IPS-15b (cell line): ENCODE data around the gene ZBTB25.

Source experiments
- H3K27me3 ChIP-seq: one replicate; pipeline ENCODE4 v1.6.1; 2013; ENCODE audit warnings: low read length; ENCODE audit not compliant: control insufficient read depth, insufficient read depth
- H3K36me3 ChIP-seq: one replicate; pipeline ENCODE4 v1.6.1; 2013; ENCODE audit warnings: low read length; ENCODE audit not compliant: control insufficient read depth, insufficient read depth
- H3K4me1 ChIP-seq: one replicate; pipeline ENCODE4 v1.6.1; 2013; ENCODE audit warnings: mild to moderate bottlenecking, low read length; ENCODE audit not compliant: control insufficient read depth, insufficient read depth
- H3K4me3 ChIP-seq: one replicate; pipeline ENCODE4 v1.5.1; 2013; ENCODE audit warnings: low read depth, low read length
- H3K9ac ChIP-seq: one replicate; pipeline ENCODE4 v1.6.1; 2013; ENCODE audit warnings: low read depth, mild to moderate bottlenecking, low read length
- H3K9me3 ChIP-seq: one replicate; pipeline ENCODE4 v1.6.1; 2013; ENCODE audit warnings: mild to moderate bottlenecking, low read length; ENCODE audit not compliant: control insufficient read depth, insufficient read depth

Gene ZBTB25

DNA sequence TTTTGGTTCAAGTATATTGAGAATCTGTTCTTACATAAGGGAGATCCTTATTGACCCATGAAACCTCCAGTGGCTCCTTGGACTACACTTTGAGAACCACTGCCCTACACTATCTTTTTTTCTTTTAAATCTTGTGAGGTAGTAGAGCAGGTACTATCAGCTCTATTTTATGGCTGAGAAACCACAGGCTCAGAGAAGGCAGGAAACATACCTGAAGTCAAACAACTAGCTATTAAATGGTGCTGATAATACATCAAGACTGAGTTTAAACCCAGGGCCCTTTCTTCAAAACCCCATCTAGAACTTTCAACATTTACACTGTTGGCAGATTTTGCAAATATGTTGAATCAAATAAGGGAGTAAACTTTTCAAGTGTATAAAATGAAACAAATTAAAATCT is 6.9 kb downstream of the ZBTB25 start:
- Histone ChIP-seq H3K9me3 (no peaks in the 10 kb centered on the region), H3K4me3 (no peak overlapping the region), H3K27me3 (no peaks in the 10 kb centered on the region), H3K4me1 (peaks cover 5% of the 10 kb centered on the region), H3K36me3 (no peaks in the 10 kb centered on the region), H3K9ac (no peak overlapping the region)

- no peak overlapping the region for H3K4me3 ChIP-seq
- no peaks in the 10 kb centered on the region for H3K4me1 ChIP-seq
- H3K27me3 ChIP-seq = no peaks in the 10 kb centered on the region
- no peak overlapping the region for H3K9ac ChIP-seq
- no peaks in the 10 kb centered on the region for H3K36me3 ChIP-seq
- no peaks in the 10 kb centered on the region for H3K9me3 ChIP-seq
These were observed 8.4 kb downstream of the ZBTB25 start for GRCh38 chr14:64495252-64495651.

DNA sequence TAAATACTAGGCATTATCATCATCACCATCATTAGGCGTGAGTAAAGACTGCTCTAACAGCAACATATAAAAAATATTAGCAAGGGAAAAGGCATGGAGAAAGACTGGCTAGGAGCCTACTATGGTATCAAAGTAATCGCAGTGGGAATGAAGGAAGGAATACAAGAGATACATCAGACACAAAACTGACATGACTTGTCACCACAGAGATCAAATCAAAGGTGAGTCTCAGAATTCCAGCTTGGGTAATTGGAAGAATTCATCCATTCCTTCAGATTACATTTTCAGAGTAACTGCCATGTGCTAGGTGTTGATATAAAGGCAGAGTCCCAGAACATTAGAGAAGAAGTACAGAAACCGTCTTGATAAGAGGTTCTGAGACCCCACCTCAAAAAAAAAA is 10.2 kb downstream of the ZBTB25 start:
- Histone ChIP-seq H3K4me3 (no peak overlapping the region), H3K4me1 (no peaks in the 10 kb centered on the region), H3K9me3 (no peaks in the 10 kb centered on the region), H3K36me3 (no peaks in the 10 kb centered on the region), H3K27me3 (no peaks in the 10 kb centered on the region), H3K9ac (no peak overlapping the region)

GRCh38 chr14:64491637-64492036 is 12.0 kb downstream of the ZBTB25 start:
- Histone ChIP-seq H3K9ac (no peak overlapping the region), H3K27me3 (no peaks in the 10 kb centered on the region), H3K36me3 (peaks cover 8% of the 10 kb centered on the region)

GRCh38 chr14:64488590-64489099 is 15.0 kb downstream of the ZBTB25 start:
- Histone ChIP-seq H3K36me3 (peaks cover 8% of the 10 kb centered on the region), H3K9ac (no peak overlapping the region), H3K9me3 (no peaks in the 10 kb centered on the region), H3K27me3 (no peaks in the 10 kb centered on the region), H3K4me3 (no peak overlapping the region), H3K4me1 (no peaks in the 10 kb centered on the region)

More at GRCh38 chr14:64491637-64492036, 12.0 kb downstream of the ZBTB25 start:
- no peaks in the 10 kb centered on the region for H3K4me1 ChIP-seq
- H3K4me3 ChIP-seq = no peak overlapping the region
- H3K9me3 ChIP-seq = no peaks in the 10 kb centered on the region

GRCh38 chr14:64478634-64479250 is 24.9 kb downstream of the ZBTB25 start:
- no peak overlapping the region for H3K4me3 ChIP-seq
- no peaks in the 10 kb centered on the region for H3K27me3 ChIP-seq
- H3K9ac ChIP-seq = no peak overlapping the region
- no peaks in the 10 kb centered on the region for H3K36me3 ChIP-seq
- peaks cover 2% of the 10 kb centered on the region for H3K4me1 ChIP-seq
- H3K9me3 ChIP-seq = no peaks in the 10 kb centered on the region

- Histone ChIP-seq H3K9me3 (no peaks in the 10 kb centered on the region), H3K4me3 (no peak overlapping the region), H3K4me1 (peaks cover 2% of the 10 kb centered on the region), H3K36me3 (no peaks in the 10 kb centered on the region), H3K9ac (no peak overlapping the region), H3K27me3 (no peaks in the 10 kb centered on the region)
These were observed 27.2 kb downstream of the ZBTB25 start for GRCh38 chr14:64476438-64476837.

- Histone ChIP-seq H3K27me3 (no peaks in the 10 kb centered on the region), H3K9me3 (no peaks in the 10 kb centered on the region)
These were observed 27.9 kb downstream of the ZBTB25 start for GRCh38 chr14:64475585-64476273.

DNA sequence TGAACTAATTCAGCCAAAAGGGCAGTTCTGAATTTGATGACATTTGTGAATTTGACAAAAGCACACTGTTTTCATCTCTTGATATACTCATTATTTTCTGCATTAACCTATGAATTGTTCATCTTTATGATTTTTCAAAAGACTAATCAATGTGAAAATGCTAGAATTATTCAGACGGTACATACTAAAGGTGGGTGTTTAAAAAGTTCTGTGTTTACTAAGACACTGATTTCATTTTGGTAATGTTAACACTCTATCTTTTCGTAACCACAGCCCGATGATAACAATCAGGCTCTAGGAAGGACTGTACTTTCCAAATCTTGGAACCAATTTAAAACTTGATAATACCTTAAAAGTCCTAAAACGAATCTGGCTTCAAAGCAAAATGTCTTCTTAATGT is 28.9 kb downstream of the ZBTB25 start:
- Histone ChIP-seq H3K4me1 (peaks cover 2% of the 10 kb centered on the region), H3K9me3 (no peaks in the 10 kb centered on the region), H3K36me3 (no peaks in the 10 kb centered on the region), H3K9ac (no peak overlapping the region), H3K4me3 (no peak overlapping the region), H3K27me3 (no peaks in the 10 kb centered on the region)

More at GRCh38 chr14:64475585-64476273, 27.9 kb downstream of the ZBTB25 start:
- Histone ChIP-seq H3K36me3 (no peaks in the 10 kb centered on the region), H3K9ac (no peak overlapping the region), H3K4me3 (no peak overlapping the region), H3K4me1 (peaks cover 2% of the 10 kb centered on the region)

- no peaks in the 10 kb centered on the region for H3K9me3 ChIP-seq
- H3K4me3 ChIP-seq = no peak overlapping the region
- H3K27me3 ChIP-seq = no peaks in the 10 kb centered on the region
- no peaks in the 10 kb centered on the region for H3K36me3 ChIP-seq
- H3K4me1 ChIP-seq = peaks cover 2% of the 10 kb centered on the region
- no peak overlapping the region for H3K9ac ChIP-seq
These were observed 29.6 kb downstream of the ZBTB25 start for GRCh38 chr14:64474041-64474440.

DNA sequence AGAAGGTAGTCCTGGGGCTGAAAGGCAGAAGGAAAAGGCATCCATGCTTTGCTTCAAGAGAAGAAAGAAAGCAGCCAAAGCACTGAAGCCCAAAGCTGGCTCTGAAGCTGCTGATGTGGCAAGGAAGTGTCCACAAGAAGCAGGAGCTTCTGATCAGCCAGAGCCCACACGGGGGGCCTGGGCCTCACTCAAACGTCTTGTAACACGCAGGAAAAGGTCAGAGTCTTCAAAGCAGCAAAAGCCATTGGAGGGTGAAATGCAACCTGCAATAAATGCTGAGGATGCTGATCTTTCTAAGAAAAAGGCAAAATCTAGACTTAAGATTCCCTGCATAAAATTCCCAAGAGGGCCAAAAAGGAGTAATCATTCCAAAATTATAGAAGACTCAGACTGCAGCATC is 35.2 kb downstream of the ZBTB25 start:
- no peak overlapping the region for H3K4me3 ChIP-seq
- H3K9me3 ChIP-seq = no peaks in the 10 kb centered on the region
- H3K27me3 ChIP-seq = peaks cover 7% of the 10 kb centered on the region
- H3K9ac ChIP-seq = no peak overlapping the region
- H3K36me3 ChIP-seq = no peaks in the 10 kb centered on the region
- H3K4me1 ChIP-seq = peaks cover 4% of the 10 kb centered on the region

DNA sequence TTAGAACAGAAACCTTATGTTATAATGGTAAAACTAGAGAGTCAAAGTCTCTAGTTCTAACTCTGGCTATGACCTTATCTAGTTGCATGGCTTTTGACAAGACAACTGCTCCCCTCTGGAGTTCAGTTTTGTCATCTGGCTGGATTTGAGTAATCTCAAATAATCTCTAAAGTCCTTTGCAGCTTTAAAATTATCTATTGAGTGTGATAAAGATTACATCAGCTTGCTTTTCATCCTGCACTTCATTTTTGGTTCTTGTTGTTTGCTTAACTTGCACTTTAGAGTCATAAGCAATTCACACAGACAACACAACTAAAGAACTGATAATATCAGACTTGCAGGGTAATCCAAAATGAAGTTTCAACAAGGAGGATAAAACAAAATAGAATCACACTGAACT is 36.1 kb downstream of the ZBTB25 start:
- no peak overlapping the region for H3K4me3 ChIP-seq
- H3K4me1 ChIP-seq = peaks cover 4% of the 10 kb centered on the region
- no peaks in the 10 kb centered on the region for H3K36me3 ChIP-seq
- H3K9me3 ChIP-seq = no peaks in the 10 kb centered on the region
- peaks cover 7% of the 10 kb centered on the region for H3K27me3 ChIP-seq
- no peak overlapping the region for H3K9ac ChIP-seq
